HG02840 (cell line): ENCODE data around the gene SULT1C4.
"Not testable (repeated sequence)": the region's sequence is repeated elsewhere in the genome, so short reads cannot be mapped to it uniquely, and the experiment has no call there.

ENCODE experiments used
- ATAC-seq: cut with Tn5 transposase; IDR thresholded peaks from one replicate; pipeline ENCODE4 v1.9.1; 2021; ENCODE audit warnings: mild to moderate bottlenecking, moderate library complexity, moderate number of reproducible peaks; ENCODE audit not compliant: unreplicated experiment, low FRiP score

SULT1C4 gene

DNA sequence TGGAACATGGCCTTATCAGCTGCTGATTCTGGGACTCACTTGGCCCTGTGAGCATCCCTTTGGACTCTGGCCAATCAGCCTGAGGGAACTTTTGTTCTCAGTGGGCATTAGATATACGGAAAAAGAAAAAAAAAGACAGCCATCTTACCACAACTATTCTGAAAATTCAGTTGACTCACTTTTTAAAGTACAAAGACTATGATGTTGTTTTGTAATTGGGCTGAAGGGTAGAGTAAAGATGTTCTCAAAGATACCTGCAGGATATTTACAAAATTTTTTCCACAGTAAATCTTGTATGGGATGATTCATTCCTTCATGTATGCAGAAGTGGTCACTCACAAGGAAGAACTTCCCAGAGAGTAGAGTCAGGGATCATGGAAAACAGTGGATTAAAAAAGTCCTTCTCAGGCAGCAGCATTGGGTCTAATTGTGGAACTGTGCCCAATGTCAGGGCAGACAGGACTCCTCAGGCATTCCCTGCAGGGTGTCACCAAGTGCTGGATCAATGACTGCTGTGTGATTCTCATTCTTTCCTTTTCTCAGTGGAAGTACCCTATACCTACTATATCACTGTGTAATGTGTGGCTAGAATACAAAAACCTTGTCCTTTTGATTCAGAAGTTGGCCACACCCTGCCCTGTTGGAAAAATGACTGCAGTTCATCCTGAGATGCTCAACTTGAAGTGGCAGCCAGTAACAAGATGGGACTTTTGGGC is 35.4 kb downstream of the SULT1C4 start:
- no peak for ATAC-seq

DNA sequence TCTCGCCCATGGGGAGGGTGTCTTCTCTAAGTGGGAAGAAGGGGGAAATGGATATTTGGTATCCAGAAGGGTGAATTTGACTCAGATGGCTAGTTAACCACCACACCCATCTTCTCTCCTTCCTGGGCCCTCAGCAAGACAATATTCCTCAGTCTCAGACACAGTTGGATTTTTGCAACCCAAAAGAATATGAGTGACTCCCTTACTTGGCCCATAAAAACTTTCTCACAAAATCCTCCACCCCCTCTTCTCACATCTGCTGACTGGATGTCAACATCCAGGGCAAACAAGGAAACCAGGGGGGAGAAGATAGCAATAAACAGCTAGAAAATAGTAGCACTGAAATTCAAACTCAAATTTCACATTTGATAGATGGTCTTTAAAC is 35.9 kb downstream of the SULT1C4 start:
- no peak for ATAC-seq

DNA sequence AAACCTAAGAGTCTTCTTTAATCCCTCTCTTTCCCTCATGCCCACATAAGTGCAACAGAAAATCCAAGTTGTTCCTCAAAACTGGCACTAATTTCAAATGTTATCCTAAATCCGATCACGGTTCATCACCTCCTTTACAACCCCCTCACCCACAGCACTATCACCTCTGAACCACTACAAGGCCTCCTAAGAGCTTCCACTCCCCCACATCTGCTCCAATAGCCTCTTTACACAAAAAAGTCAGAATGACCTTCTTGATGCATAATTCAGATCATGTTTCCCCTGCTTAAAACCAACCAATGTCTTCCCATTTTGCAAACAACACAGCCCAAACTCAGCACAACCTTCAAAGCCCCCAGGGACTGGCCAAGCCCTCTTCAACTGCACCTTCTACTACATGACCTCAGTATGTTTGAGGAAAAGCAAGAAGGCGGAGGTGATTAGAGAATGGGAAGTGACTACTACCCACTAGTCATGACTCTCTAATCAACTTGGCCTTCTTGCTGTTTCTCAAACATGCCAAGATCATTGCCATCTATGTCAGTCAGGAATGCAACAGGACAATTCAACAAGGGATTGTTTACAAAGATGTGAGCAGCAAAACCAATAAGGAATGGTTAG is 36.6 kb downstream of the SULT1C4 start:
- ATAC-seq, result no peak

DNA sequence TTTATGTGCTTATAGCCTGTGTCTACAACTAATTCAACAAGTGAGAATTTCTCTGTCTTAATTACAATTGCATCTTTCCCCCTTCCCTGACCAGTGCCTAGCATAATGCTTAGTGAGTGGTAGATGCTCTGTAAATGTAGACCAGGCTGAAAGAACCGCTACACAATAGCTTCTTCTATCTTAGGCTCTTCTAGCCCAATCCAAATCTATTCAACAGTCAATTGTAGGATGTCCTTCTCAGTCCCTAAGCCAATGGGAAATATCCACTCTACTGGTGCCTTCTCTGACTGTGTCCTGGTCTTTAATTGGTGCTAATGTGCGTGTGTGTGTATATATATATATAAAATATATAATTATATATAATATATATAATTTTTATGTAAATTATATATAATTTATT is 37.2 kb downstream of the SULT1C4 start:
- no peak for ATAC-seq

DNA sequence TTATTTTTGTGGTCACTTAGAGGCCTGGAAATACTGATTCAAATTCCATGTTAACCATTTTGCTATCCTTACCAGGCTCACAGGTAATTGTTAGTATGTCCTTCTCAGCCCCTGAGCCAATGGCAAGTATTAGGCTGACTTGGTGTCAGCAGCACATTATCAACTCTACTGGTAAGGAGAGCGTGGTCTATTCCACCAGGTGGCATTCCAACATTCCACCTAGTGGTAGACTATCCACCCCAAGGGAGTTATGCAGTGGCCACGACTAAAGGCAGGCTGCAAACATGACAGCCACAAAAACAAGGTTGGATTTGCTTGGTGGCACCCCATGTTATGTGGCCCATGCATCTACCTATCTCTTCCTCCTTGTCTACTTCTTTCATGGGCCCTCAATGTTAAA is 39.5 kb downstream of the SULT1C4 start:
- ATAC-seq, result no peak

DNA sequence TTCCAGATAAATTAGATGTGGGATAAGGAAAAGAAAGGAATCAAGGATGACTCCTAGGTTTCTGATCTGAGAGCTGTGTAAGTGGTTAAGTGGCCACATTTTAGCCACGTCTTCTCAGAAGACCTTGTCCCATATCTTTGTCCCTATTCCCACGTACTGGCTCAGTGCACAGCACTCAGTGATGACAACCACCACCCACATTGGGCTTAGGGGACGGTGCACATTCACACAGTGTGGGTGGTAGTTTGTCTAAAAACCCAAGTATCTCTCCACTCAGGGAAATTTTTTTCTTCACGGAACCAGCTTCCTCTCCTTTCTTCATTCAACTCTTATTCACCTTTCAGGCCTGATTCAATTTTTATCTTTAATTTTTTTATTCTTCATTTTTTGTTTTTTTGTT is 40.7 kb downstream of the SULT1C4 start:
- ATAC-seq, result no peak

DNA sequence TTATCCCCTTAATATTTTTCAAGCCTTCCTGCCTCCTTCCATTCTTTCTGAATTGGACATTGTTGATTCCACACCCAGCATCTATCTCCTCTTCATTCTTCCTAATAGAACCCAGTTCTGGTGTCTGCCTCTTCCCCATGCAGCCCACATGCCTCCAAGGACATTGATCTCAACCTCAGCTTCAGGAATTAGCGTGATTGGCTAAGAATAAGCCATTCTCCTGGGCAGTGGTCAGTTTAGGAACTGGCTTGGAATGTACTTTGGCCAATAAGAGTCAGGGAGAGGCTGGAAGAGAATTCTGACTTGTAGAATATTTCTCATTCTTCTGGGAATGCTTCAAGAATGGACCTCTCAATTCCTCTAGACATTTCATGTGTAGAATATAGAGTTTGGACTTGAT is 45.3 kb downstream of the SULT1C4 start:
- no peak for ATAC-seq

DNA sequence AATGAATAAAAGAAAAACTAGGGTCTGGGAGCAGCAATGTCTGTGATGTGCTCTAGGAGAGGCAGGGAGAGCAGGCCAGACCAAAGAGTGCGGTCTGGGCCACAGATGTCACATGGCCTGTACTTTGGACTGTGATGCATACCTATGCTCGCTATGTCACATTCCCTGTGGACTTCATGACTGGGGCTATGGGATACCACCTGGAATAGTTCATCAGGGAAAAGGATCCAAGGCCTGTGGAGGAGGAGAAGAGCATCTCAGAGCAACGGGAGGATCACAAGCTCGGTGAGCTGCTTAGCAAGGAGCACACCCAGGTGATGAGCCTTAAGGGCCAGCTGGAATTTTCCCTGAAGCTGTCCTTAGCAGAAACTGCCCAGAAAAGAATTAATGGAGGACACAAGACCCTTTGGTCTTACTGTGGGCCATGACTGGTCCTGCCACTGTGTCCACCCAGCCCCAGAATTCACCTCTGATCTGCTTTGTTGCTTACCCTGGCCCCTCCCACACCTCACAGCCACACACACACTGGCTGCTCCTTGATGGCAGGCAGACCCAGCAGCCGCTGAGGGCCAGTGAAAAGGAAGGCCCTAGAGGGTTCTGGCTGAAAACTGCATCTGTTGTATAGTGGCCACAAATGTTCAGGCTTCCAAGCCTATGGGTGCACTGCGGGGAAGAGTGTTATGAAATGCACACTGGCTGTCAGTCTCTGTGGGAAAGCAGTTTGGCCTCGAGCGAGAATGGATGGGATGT is 45.9 kb downstream of the SULT1C4 start:
- no peak for ATAC-seq

DNA sequence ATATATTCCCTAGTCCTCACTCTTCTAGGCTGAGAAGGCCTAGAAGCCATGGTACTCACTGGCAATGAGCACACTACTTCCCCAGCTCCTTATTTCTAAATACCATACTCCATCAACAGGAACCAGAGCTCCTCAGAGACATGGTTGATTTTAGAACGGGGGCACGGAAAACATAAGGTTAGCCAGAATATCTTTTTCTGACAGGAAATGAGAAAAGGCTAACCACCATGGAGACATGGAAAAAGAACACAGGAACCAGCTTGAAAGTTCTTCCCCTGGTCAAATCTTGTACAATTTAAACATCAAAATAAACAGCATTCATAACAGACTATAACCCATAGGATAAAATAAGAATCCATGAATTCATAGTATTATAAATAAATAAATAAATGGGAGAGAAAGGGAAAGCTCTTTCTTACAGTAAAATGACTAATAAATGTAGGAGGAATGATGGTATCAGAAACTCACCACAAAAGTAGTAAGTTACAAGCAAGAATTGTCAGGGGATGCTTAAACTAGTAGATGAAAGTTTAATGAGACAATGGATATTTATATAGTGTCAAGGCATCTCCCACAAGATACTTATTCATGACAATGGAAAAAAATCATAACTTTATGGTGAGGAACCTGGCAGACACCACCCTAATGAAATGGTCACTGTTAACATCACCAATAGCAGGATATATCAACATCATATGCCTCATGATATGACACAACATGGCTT is 50.7 kb downstream of the SULT1C4 start:
- no peak for ATAC-seq

DNA sequence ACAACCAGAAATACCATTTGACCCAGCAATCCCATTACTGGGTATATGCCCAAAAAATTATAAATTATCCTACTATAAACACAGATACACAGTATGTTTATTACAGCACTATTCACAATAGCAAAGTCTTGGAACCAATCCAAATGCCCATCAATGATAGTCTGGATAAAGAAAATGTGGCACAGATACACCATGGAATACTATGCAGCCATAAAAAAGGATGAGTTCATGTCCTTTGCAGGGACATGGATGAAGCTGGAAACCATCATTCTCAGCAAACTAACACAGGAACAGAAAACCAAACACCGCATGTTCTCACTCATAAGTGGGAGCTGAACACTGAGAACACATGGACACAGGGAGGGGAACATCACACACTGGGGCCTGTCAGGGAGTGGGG is 57.8 kb downstream of the SULT1C4 start:
- not testable (repeated sequence) for ATAC-seq

DNA sequence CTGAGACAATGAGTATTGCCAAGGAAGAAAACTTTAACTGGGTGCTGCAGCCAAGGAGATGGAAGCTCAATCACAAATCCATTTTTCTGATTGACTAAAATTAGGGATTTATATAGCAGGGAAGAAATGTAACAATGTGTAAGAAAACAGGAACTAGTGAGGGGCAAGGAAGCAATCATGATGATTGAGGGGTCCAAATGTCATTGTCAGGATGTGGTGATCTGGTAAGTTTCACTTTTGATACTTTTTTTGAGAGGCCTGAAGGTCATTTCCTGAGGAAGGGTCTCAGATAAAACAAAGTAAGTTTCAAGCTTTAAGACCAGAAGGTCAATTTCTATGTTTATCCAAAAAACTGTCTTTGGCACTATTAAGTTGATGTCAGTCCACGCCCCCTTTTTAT is 59.2 kb downstream of the SULT1C4 start:
- ATAC-seq, result no peak
